Measurements from ENCODE around the gene CERS2.
A peak's percentile ranks its signal among the peaks of the same experiment; 100 is the strongest.

CERS2 gene

DNA sequence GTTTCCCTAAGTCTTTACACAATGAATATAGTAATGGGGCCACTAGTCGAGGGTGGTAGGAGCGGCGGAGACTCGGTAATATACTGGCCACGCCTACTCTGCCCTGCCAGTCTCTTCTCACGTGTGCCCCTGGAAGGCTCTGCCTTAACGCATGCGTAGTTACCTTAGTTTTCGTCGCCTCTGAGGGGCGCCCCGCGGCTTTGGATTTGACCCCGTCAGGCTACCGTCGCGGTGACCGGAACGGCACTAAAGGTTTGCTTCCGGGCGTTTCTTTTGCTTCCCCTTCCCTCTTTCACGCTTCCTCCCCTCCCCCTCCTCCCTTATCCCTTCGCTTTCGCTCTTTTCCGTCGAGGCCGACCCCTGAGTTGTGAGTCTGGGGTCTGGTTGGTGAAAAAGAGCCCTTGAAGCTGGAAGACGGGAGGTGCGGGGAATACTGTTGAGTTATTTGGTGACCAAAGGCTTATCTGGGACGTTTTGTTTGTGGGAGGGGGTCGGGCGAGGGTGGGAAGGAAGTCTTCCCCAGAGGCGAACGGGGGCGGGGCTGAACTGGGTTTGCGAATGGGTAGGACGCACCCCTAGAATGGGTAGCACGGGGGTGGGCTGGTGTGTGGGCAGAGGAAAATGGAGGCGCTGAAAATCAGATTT is 48.4 kb downstream of the CERS2 start, which contains the start of gene SETDB1:
SETDB1 (plus strand) TSS at position 267 of the 645 bp plus-strand sequence. CDS start 1,352 bp downstream, outside the sequence.
- peak; percentile 85 for DNase-seq (ENCODE audit: extremely low read depth, low read depth)
- TF ChIP-seq, protein P1, sequence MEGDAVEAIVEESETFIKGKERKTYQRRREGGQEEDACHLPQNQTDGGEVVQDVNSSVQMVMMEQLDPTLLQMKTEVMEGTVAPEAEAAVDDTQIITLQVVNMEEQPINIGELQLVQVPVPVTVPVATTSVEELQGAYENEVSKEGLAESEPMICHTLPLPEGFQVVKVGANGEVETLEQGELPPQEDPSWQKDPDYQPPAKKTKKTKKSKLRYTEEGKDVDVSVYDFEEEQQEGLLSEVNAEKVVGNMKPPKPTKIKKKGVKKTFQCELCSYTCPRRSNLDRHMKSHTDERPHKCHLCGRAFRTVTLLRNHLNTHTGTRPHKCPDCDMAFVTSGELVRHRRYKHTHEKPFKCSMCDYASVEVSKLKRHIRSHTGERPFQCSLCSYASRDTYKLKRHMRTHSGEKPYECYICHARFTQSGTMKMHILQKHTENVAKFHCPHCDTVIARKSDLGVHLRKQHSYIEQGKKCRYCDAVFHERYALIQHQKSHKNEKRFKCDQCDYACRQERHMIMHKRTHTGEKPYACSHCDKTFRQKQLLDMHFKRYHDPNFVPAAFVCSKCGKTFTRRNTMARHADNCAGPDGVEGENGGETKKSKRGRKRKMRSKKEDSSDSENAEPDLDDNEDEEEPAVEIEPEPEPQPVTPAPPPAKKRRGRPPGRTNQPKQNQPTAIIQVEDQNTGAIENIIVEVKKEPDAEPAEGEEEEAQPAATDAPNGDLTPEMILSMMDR (IDR thresholded peaks at IDR 0.05; ENCODE audit: low read depth, low read length), result peak; percentile 13; the same call in 1 of the 2 replicates

DNA sequence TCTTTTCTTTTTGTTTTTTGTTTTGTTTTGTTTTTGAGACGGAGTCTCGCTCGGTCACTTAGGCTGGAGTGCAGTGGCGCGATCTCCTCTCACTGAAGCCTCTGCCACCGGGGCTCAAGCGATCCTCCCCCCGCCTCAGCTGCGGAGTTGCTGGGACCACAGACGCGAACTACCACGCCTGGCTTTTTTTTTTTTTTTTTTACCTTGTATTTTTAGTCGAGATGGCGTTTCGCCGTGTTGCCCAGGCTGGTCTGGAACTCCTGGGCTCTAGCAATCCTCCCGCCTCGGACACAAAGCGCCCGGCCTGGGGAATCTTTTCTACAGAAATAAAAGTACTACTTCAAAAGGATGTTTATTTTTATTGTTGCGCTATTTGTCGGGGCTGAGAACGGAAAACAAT is 49.6 kb downstream of the CERS2 start:
- DNase-seq (ENCODE audit: extremely low read depth, low read depth), result no peak
- TF ChIP-seq, protein P1 (IDR thresholded peaks at IDR 0.05; ENCODE audit: low read depth, low read length), result no peak

DNA sequence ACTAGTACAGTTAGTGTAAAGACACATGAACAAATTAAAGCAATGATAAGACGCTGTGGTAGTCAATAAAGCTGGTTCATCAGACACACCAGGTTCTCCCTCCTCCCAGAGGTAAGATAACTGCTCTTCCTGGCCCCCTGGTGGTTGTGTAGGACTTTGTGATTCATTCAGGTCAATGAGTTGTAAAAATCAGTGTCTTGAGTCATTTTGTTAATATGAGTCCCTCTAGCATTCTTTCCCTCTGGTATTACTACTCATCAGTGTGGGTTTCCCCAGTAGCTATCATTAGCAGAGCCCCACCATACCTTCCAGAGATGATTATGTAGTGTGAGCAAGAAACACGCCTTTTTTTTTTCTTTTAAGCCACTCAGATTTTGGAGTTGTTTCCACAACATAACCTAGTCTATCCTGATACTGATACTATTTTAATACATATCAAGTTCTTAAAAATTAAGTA is 52.1 kb downstream of the CERS2 start:
- TF ChIP-seq, protein P1 (IDR thresholded peaks at IDR 0.05; ENCODE audit: low read depth, low read length), result peak; percentile 80

DNA sequence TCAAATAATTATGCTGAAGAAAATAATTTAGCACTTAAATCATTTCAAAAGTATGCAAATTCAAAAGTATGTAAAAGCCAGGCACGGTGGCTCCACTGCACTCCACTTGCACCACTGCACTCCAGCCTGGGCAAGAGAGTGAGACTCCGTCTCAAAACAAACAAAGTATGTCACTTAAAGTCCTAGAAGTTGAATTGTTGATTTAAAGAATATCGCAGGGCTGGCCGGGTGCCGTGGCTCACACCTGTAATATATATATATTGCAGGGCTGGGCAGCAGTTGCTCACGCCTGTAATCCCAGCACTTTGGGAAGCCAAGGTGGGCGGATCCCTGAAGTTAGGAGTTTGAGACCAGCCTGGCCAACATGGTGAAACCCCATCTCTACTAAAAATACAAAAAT is 57.2 kb downstream of the CERS2 start:
- TF ChIP-seq, protein P1 (IDR thresholded peaks at IDR 0.05; ENCODE audit: low read depth, low read length), result no peak
- DNase-seq (ENCODE audit: extremely low read depth, low read depth), result no peak

More for the DNA sequence above, 52.1 kb downstream of the CERS2 start:
- peak; percentile 66 for DNase-seq (ENCODE audit: extremely low read depth, low read depth)

All from AG09319 (cell line).